Measurements from ENCODE around the gene ENOPH1.
"Not testable (repeated sequence)": the region's sequence is repeated elsewhere in the genome, so short reads cannot be mapped to it uniquely, and the experiment has no call there.

The ENOPH1 gene

DNA sequence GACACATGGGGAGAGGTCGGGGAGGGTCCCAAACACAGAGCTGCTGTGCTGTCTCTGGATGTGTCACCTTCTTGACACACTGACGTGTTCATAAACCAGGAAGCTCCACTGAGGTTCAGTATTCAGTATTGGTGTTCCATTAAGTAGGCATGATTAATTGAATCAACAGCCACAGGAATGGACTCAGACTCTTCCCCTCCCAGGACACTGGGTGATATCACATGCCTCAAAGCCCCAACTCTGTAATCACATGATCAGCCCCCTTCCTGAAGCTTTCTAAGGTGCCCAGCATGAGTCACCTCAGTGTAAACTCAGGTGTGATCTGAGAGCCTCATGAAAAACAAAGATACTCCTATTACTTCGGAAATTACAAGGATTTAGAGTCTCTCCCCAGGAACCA, 35.5 kb upstream of the ENOPH1 start:
- no peak overlapping the region for H3K4me3 ChIP-seq (ENCODE audit: low read depth, low read length)
- TF ChIP-seq CTCF (IDR thresholded peaks at IDR 0.05; ENCODE audit: borderline replicate concordance, insufficient read depth, low read depth, low read length) = no peak

DNA sequence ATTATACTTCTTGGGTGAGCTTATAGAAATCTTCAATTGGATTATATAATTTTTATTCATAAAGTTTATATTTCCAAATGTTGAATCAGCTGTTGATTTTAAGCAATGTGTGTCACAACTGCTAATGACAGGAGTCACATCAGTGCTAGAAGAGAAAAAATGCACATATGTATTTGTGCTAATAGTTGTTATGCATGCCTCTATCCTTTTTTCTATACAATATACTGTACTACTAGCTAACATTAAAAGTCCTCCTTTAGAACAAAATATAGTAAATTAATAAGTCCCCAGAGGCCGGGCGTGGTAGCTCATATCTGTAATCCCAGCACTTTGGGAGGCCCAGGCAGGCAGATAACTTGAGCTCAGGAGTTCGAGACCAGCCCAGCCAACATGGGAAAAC, 32.9 kb upstream of the ENOPH1 start:
- no peak for TF ChIP-seq CTCF (IDR thresholded peaks at IDR 0.05; ENCODE audit: borderline replicate concordance, insufficient read depth, low read depth, low read length)
- H3K4me3 ChIP-seq (ENCODE audit: low read depth, low read length) = no peak overlapping the region

- no peak for TF ChIP-seq CTCF (IDR thresholded peaks at IDR 0.05; ENCODE audit: borderline replicate concordance, insufficient read depth, low read depth, low read length)
- H3K4me3 ChIP-seq (ENCODE audit: low read depth, low read length) = no peak overlapping the region
Measured at GRCh38 chr4:82398263-82398662, 32.1 kb upstream of the ENOPH1 start.

DNA sequence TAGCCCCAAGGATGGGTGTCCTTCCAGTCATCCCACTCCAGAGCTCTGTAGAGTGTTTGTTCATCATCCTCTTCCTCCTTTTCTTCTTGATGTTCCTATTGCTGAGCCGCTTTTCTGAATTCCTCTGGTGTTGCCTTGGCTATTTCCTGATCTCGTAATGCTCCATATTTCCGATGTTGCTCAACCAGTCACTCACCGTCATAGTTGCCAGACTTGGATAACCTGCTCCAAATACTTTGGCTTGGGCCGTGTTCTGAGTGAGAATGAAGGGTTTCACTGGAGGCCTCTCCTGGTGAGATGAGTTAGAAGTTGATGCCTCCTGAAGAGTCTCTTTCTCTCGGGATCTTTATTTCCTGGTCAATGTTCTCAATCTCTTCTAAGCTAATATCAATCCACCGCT, 28.8 kb upstream of the ENOPH1 start:
- H3K4me3 ChIP-seq (ENCODE audit: low read depth, low read length) = no peak overlapping the region
- TF ChIP-seq CTCF (IDR thresholded peaks at IDR 0.05; ENCODE audit: borderline replicate concordance, insufficient read depth, low read depth, low read length) = no peak

GRCh38 chr4:82402196-82402775, 28.1 kb upstream of the ENOPH1 start:
- no peak for TF ChIP-seq CTCF (IDR thresholded peaks at IDR 0.05; ENCODE audit: borderline replicate concordance, insufficient read depth, low read depth, low read length)
- H3K4me3 ChIP-seq (ENCODE audit: low read depth, low read length) = no peak overlapping the region

GRCh38 chr4:82403725-82404124, 26.7 kb upstream of the ENOPH1 start:
- H3K4me3 ChIP-seq (ENCODE audit: low read depth, low read length) = no peak overlapping the region
- TF ChIP-seq CTCF (IDR thresholded peaks at IDR 0.05; ENCODE audit: borderline replicate concordance, insufficient read depth, low read depth, low read length) = no peak

GRCh38 chr4:82415061-82415460, 15.3 kb upstream of the ENOPH1 start:
- H3K4me3 ChIP-seq (ENCODE audit: low read depth, low read length) = not testable (repeated sequence)

- no peak for TF ChIP-seq CTCF (IDR thresholded peaks at IDR 0.05; ENCODE audit: borderline replicate concordance, insufficient read depth, low read depth, low read length)
- H3K4me3 ChIP-seq (ENCODE audit: low read depth, low read length) = no peak overlapping the region
Measured at GRCh38 chr4:82415922-82416365, 14.4 kb upstream of the ENOPH1 start.
